ENCODE measurements around the gene FOXP3. TPM values are rescaled to one million over a fixed set of nuclear protein-coding genes. Genes with fewer than 3 reads are reported as not detected.

The FOXP3 gene
- total and polyA plus RNA-seq, 2 experiments from 2014 or later, result 0.11 to 0.28 TPM

DNA sequence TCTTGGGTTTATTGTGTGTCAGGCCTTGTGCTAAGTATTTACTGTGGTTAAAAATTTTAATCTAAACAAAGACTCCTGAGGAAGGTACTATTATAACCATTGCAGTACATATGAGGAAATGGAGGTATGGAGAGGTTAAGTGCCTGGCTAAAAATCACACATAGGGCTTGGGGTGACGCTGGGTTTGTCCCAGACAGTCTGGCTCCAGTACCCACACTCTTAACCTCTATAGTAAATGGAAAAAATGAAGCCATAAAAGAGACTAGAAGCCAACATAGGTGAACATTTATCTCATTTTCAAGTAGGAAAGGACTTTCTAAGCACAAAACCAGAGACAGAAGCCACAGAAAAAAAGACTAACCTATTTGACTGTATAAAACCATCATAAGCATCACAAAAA, 1.9 kb downstream of the FOXP3 start:
- no peaks in the 10 kb centered on the region for H3K36me3 ChIP-seq (ENCODE audit: insufficient read depth)
- no peaks in the 10 kb centered on the region for H3K27me3 ChIP-seq (ENCODE audit: insufficient read depth)
- H3F3A ChIP-seq (replicated peaks; ENCODE audit: low read depth), result no peaks in the 10 kb centered on the region
- ATAC-seq, result no peak
- no peak overlapping the region for H2AFZ ChIP-seq
- H3K36me3 Mint-ChIP-seq (ENCODE audit: low read depth), result no peaks in the 10 kb centered on the region; the same call in 2 of the 3 replicates
- no peak for TF ChIP-seq NANOG (IDR thresholded peaks at IDR 0.05; ENCODE audit: borderline replicate concordance)
- TF ChIP-seq EZH2 (IDR thresholded peaks at IDR 0.05; ENCODE audit: low read depth, unreplicated experiment), result no peak
- TF ChIP-seq POLR2AphosphoS5 (IDR thresholded peaks at IDR 0.05; ENCODE audit: low read depth), result no peak
- no peak for TF ChIP-seq JUNB (IDR thresholded peaks at IDR 0.05; ENCODE audit: unreplicated experiment)
- no peak for TF ChIP-seq STAT1 (IDR thresholded peaks at IDR 0.05; ENCODE audit: unreplicated experiment)
- TF ChIP-seq, protein P1, sequence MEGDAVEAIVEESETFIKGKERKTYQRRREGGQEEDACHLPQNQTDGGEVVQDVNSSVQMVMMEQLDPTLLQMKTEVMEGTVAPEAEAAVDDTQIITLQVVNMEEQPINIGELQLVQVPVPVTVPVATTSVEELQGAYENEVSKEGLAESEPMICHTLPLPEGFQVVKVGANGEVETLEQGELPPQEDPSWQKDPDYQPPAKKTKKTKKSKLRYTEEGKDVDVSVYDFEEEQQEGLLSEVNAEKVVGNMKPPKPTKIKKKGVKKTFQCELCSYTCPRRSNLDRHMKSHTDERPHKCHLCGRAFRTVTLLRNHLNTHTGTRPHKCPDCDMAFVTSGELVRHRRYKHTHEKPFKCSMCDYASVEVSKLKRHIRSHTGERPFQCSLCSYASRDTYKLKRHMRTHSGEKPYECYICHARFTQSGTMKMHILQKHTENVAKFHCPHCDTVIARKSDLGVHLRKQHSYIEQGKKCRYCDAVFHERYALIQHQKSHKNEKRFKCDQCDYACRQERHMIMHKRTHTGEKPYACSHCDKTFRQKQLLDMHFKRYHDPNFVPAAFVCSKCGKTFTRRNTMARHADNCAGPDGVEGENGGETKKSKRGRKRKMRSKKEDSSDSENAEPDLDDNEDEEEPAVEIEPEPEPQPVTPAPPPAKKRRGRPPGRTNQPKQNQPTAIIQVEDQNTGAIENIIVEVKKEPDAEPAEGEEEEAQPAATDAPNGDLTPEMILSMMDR (conservative IDR thresholded peaks at IDR 0.05; ENCODE audit: low read depth in 2 of 2), result no peak
- TF ChIP-seq, protein P2, sequence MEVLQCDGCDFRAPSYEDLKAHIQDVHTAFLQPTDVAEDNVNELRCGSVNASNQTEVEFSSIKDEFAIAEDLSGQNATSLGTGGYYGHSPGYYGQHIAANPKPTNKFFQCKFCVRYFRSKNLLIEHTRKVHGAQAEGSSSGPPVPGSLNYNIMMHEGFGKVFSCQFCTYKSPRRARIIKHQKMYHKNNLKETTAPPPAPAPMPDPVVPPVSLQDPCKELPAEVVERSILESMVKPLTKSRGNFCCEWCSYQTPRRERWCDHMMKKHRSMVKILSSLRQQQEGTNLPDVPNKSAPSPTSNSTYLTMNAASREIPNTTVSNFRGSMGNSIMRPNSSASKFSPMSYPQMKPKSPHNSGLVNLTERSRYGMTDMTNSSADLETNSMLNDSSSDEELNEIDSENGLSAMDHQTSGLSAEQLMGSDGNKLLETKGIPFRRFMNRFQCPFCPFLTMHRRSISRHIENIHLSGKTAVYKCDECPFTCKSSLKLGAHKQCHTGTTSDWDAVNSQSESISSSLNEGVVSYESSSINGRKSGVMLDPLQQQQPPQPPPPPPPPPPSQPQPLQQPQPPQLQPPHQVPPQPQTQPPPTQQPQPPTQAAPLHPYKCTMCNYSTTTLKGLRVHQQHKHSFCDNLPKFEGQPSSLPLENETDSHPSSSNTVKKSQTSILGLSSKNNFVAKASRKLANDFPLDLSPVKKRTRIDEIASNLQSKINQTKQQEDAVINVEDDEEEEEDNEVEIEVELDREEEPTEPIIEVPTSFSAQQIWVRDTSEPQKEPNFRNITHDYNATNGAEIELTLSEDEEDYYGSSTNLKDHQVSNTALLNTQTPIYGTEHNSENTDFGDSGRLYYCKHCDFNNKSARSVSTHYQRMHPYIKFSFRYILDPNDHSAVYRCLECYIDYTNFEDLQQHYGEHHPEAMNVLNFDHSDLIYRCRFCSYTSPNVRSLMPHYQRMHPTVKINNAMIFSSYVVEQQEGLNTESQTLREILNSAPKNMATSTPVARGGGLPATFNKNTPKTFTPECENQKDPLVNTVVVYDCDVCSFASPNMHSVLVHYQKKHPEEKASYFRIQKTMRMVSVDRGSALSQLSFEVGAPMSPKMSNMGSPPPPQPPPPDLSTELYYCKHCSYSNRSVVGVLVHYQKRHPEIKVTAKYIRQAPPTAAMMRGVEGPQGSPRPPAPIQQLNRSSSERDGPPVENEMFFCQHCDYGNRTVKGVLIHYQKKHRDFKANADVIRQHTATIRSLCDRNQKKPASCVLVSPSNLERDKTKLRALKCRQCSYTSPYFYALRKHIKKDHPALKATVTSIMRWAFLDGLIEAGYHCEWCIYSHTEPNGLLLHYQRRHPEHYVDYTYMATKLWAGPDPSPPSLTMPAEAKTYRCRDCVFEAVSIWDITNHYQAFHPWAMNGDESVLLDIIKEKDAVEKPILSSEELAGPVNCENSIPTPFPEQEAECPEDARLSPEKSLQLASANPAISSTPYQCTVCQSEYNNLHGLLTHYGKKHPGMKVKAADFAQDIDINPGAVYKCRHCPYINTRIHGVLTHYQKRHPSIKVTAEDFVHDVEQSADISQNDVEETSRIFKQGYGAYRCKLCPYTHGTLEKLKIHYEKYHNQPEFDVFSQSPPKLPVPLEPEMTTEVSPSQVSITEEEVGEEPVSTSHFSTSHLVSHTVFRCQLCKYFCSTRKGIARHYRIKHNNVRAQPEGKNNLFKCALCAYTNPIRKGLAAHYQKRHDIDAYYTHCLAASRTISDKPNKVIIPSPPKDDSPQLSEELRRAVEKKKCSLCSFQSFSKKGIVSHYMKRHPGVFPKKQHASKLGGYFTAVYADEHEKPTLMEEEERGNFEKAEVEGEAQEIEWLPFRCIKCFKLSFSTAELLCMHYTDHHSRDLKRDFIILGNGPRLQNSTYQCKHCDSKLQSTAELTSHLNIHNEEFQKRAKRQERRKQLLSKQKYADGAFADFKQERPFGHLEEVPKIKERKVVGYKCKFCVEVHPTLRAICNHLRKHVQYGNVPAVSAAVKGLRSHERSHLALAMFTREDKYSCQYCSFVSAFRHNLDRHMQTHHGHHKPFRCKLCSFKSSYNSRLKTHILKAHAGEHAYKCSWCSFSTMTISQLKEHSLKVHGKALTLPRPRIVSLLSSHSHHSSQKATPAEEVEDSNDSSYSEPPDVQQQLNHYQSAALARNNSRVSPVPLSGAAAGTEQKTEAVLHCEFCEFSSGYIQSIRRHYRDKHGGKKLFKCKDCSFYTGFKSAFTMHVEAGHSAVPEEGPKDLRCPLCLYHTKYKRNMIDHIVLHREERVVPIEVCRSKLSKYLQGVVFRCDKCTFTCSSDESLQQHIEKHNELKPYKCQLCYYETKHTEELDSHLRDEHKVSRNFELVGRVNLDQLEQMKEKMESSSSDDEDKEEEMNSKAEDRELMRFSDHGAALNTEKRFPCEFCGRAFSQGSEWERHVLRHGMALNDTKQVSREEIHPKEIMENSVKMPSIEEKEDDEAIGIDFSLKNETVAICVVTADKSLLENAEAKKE (CRISPR knock-in tag; IDR thresholded peaks at IDR 0.05), result no peak
- TF ChIP-seq, protein P3, sequence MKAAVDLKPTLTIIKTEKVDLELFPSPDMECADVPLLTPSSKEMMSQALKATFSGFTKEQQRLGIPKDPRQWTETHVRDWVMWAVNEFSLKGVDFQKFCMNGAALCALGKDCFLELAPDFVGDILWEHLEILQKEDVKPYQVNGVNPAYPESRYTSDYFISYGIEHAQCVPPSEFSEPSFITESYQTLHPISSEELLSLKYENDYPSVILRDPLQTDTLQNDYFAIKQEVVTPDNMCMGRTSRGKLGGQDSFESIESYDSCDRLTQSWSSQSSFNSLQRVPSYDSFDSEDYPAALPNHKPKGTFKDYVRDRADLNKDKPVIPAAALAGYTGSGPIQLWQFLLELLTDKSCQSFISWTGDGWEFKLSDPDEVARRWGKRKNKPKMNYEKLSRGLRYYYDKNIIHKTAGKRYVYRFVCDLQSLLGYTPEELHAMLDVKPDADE (IDR thresholded peaks at IDR 0.05), result no peak
- TF ChIP-seq, protein P4, sequence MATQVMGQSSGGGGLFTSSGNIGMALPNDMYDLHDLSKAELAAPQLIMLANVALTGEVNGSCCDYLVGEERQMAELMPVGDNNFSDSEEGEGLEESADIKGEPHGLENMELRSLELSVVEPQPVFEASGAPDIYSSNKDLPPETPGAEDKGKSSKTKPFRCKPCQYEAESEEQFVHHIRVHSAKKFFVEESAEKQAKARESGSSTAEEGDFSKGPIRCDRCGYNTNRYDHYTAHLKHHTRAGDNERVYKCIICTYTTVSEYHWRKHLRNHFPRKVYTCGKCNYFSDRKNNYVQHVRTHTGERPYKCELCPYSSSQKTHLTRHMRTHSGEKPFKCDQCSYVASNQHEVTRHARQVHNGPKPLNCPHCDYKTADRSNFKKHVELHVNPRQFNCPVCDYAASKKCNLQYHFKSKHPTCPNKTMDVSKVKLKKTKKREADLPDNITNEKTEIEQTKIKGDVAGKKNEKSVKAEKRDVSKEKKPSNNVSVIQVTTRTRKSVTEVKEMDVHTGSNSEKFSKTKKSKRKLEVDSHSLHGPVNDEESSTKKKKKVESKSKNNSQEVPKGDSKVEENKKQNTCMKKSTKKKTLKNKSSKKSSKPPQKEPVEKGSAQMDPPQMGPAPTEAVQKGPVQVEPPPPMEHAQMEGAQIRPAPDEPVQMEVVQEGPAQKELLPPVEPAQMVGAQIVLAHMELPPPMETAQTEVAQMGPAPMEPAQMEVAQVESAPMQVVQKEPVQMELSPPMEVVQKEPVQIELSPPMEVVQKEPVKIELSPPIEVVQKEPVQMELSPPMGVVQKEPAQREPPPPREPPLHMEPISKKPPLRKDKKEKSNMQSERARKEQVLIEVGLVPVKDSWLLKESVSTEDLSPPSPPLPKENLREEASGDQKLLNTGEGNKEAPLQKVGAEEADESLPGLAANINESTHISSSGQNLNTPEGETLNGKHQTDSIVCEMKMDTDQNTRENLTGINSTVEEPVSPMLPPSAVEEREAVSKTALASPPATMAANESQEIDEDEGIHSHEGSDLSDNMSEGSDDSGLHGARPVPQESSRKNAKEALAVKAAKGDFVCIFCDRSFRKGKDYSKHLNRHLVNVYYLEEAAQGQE (IDR thresholded peaks at IDR 0.05; ENCODE audit: unreplicated experiment), result no peak
- TF ChIP-seq EZH2phosphoT487 (IDR thresholded peaks at IDR 0.05; ENCODE audit: unreplicated experiment), result no peak
- TF ChIP-seq ZNF114 (CRISPR knock-in tag; IDR thresholded peaks at IDR 0.05), result no peak
- TF ChIP-seq ZNF331 (CRISPR knock-in tag; IDR thresholded peaks at IDR 0.05; ENCODE audit: low read depth), result no peak
- TF ChIP-seq CREB1 (CRISPR knock-in tag; IDR thresholded peaks at IDR 0.05; ENCODE audit: low read depth), result no peak
- no peaks in the 10 kb centered on the region; the same call in 2 of the 3 replicates for H3K9me3 Mint-ChIP-seq
- peaks cover 5% of the 10 kb centered on the region for H3K27me3 Mint-ChIP-seq (ENCODE audit: insufficient read depth, low read depth, poor library complexity)
- no peaks in the 10 kb centered on the region for H4K20me1 ChIP-seq (replicated peaks; ENCODE audit: insufficient read depth)
- no peaks in the 10 kb centered on the region for H3K79me2 ChIP-seq (replicated peaks; ENCODE audit: insufficient read depth)
- no peak overlapping the region for H3K4me3 Mint-ChIP-seq
- peaks cover 8% of the 10 kb centered on the region for H3K4me1 Mint-ChIP-seq
- no peak overlapping the region for H3K4me3 ChIP-seq
- H3K27ac ChIP-seq (ENCODE audit: low read depth), result no peak overlapping the region
- H3K27ac Mint-ChIP-seq, result no peak overlapping the region
- H3K9me2 ChIP-seq (ENCODE audit: insufficient read depth), result no peaks in the 10 kb centered on the region
- no peak for DNase-seq (ENCODE audit: low spot score)
- H3K4me2 ChIP-seq, result no peak overlapping the region
- no peaks in the 10 kb centered on the region for H3K4me1 ChIP-seq (ENCODE audit: insufficient read depth)
